Stimulated activated CD4-positive, alpha-beta T cell treated with anti-CD3 and anti-CD28 coated beads, Interleukin-2, amount 100 ng/mL, for 24 hours (primary cell): ENCODE results near the gene ACP1.
"Not testable (repeated sequence)": the region's sequence is repeated elsewhere in the genome, so short reads cannot be mapped to it uniquely, and the experiment has no call there.

Experiments used
- DNase-seq, 2 donors: peaks; one replicate each; pipeline ENCODE4 v3.0.0-alpha.2; 2020

Gene ACP1

GRCh38 chr2:314561-315336, 50.0 kb downstream of the ACP1 start:
- DNase-seq: no peak

- DNase-seq: not testable (repeated sequence)
These were observed 51.2 kb downstream of the ACP1 start for GRCh38 chr2:315925-316324.

- DNase-seq: no peak
These were observed 51.6 kb downstream of the ACP1 start for GRCh38 chr2:316381-316780.

- DNase-seq: peak; percentile 20 to 42
These were observed 53.0 kb downstream of the ACP1 start for GRCh38 chr2:317501-318424.

GRCh38 chr2:319059-319600, 54.4 kb downstream of the ACP1 start:
- peak in 1 of 2 donors; percentile 9 for DNase-seq

- DNase-seq: no peak
These were observed 55.8 kb downstream of the ACP1 start for GRCh38 chr2:320561-320960.

- no peak for DNase-seq
These were observed 57.6 kb downstream of the ACP1 start for GRCh38 chr2:322326-322725.

GRCh38 chr2:323035-323434, 58.3 kb downstream of the ACP1 start:
- DNase-seq: no peak
